GM23338 (cell line): ENCODE measurements around the gene GNG12. TPM values are rescaled to one million over a fixed set of nuclear protein-coding genes. Genes with fewer than 3 reads are reported as not detected.

ENCODE experiments used
- ATAC-seq: fragments of 200-7000 bp; cut with Tn5 transposase; 3 replicates; pipeline ENCODE4 v1.9.1; 2020
- DNase-seq: peaks from one replicate; pipeline ENCODE4 v3.0.0-alpha.2; 2015; ENCODE audit warnings: low spot score
- H2AFZ ChIP-seq: fragments of 200-600 bp; sonication (generic); 2 replicates; pipeline ENCODE4 v1.8.0; 2016; ENCODE audit warnings: antibody characterized with exemption, mild to moderate bottlenecking, moderate library complexity
- H3F3A ChIP-seq: fragments of 200-600 bp; sonication (generic); replicated peaks from 2 replicates; pipeline ENCODE4 v1.8.0; 2017; ENCODE audit warnings: antibody characterized with exemption, mixed run types, low read depth
- H3K27ac ChIP-seq: fragments of 200-600 bp; sonication (generic); 2 replicates; pipeline ENCODE4 v1.6.1; 2016; ENCODE audit warnings: low read depth
- H3K27me3 ChIP-seq: fragments of 200-600 bp; sonication (generic); 2 replicates; pipeline ENCODE4 v1.8.0; 2016; ENCODE audit warnings: mild to moderate bottlenecking, mixed run types, moderate library complexity; ENCODE audit not compliant: insufficient read depth
- H3K36me3 ChIP-seq: fragments of 200-600 bp; sonication (generic); 2 replicates; pipeline ENCODE4 v1.8.0; 2016; ENCODE audit warnings: mild to moderate bottlenecking; ENCODE audit not compliant: insufficient read depth
- H3K4me1 ChIP-seq: fragments of 200-600 bp; sonication (generic); 2 replicates; pipeline ENCODE4 v1.8.0; 2016; ENCODE audit warnings: mild to moderate bottlenecking, moderate library complexity; ENCODE audit not compliant: insufficient read depth
- H3K4me2 ChIP-seq: fragments of 200-600 bp; sonication (generic); 2 replicates; pipeline ENCODE4 v1.7.1; 2017; ENCODE audit warnings: mixed run types
- H3K4me3 ChIP-seq: fragments of 200-600 bp; sonication (generic); 2 replicates; pipeline ENCODE4 v1.6.1; 2016; ENCODE audit warnings: mixed run types
- H3K79me2 ChIP-seq: fragments of 200-600 bp; sonication (generic); replicated peaks from 2 replicates; pipeline ENCODE4 v1.8.0; 2017; ENCODE audit warnings: mild to moderate bottlenecking; ENCODE audit not compliant: insufficient read depth
- H3K9me2 ChIP-seq: fragments of 200-600 bp; sonication (generic); 2 replicates; pipeline ENCODE4 v1.8.0; 2017; ENCODE audit not compliant: insufficient read depth
- H4K20me1 ChIP-seq: fragments of 200-600 bp; sonication (generic); replicated peaks from 2 replicates; pipeline ENCODE4 v1.8.0; 2017; ENCODE audit warnings: mild to moderate bottlenecking; ENCODE audit not compliant: insufficient read depth
- H3K27ac Mint-ChIP-seq: 2 replicates; pipeline ENCODE4 v1.8.0; 2020; ENCODE audit warnings: inconsistent platforms, mild to moderate bottlenecking, moderate library complexity, mixed read lengths
- H3K27me3 Mint-ChIP-seq: 3 replicates; pipeline ENCODE4 v1.8.0; 2022; ENCODE audit warnings: low read depth, mild to moderate bottlenecking, moderate library complexity, mixed read lengths, inconsistent platforms; ENCODE audit not compliant: insufficient read depth, poor library complexity
- H3K36me3 Mint-ChIP-seq: 3 replicates; pipeline ENCODE4 v1.8.0; 2021; ENCODE audit warnings: low read depth, mild to moderate bottlenecking, inconsistent platforms, moderate library complexity, mixed read lengths
- H3K4me1 Mint-ChIP-seq: 3 replicates; pipeline ENCODE4 v1.8.0; 2020; ENCODE audit warnings: mild to moderate bottlenecking, inconsistent platforms, mixed read lengths
- H3K4me3 Mint-ChIP-seq: 3 replicates; pipeline ENCODE4 v1.8.0; 2021; ENCODE audit warnings: moderate library complexity, mild to moderate bottlenecking, inconsistent platforms, mixed read lengths
- H3K9me3 Mint-ChIP-seq: 3 replicates; pipeline ENCODE4 v1.8.0; 2020; ENCODE audit warnings: moderate library complexity, mild to moderate bottlenecking, inconsistent platforms, mixed read lengths
- CREB1 ChIP-seq: fragments of 250-450 bp; sonication (Bioruptor Pico); IDR thresholded peaks from 2 replicates; pipeline ENCODE4 v1.5.0; 2020; ENCODE audit warnings: low read depth, mild to moderate bottlenecking, moderate library complexity
- CTCF ChIP-seq, 2 experiments: fragments of 200-600 bp in 1 of 2; sonication (generic) in 1 of 2; conservative IDR thresholded peaks; 2 replicates each; pipeline versions ENCODE4 v1.5.1 to v1.6.1; 2016 to 2017; ENCODE audit warnings: antibody characterized with exemption in 2 of 2, low read depth in 2 of 2, mild to moderate bottlenecking in 2 of 2, moderate library complexity in 1 of 2
- EZH2 ChIP-seq: fragments of 200-600 bp; sonication (generic); IDR thresholded peaks from one replicate; pipeline ENCODE4 v1.8.0; 2017; ENCODE audit warnings: antibody characterized with exemption, mild to moderate bottlenecking, low read depth; ENCODE audit not compliant: unreplicated experiment
- EZH2phosphoT487 ChIP-seq: fragments of 200-600 bp; sonication (generic); IDR thresholded peaks from one replicate; pipeline ENCODE4 v1.8.1; 2018; ENCODE audit warnings: antibody characterized with exemption; ENCODE audit not compliant: unreplicated experiment
- JUNB ChIP-seq: IDR thresholded peaks from one replicate; pipeline ENCODE4 v1.6.1; 2016; ENCODE audit warnings: antibody characterized with exemption; ENCODE audit not compliant: unreplicated experiment
- NANOG ChIP-seq: IDR thresholded peaks from 2 replicates; pipeline ENCODE4 v1.6.1; 2016; ENCODE audit warnings: antibody characterized with exemption, borderline replicate concordance
- POLR2AphosphoS5 ChIP-seq: IDR thresholded peaks from 2 replicates; pipeline ENCODE4 v1.6.1; 2016; ENCODE audit warnings: antibody characterized with exemption, low read depth
- STAT1 ChIP-seq: IDR thresholded peaks from one replicate; pipeline ENCODE4 v1.6.1; 2016; ENCODE audit warnings: antibody characterized with exemption; ENCODE audit not compliant: unreplicated experiment
- ZNF114 ChIP-seq: fragments of 250-450 bp; sonication (Bioruptor Pico); IDR thresholded peaks from 2 replicates; pipeline ENCODE4 v1.5.0; 2020; ENCODE audit warnings: mild to moderate bottlenecking, moderate library complexity
- ZNF331 ChIP-seq: fragments of 250-450 bp; sonication (Bioruptor Pico); IDR thresholded peaks from 2 replicates; pipeline ENCODE4 v1.5.0; 2020; ENCODE audit warnings: low read depth, mild to moderate bottlenecking, moderate library complexity
- ZNF462 ChIP-seq: fragments of 250-450 bp; sonication (Bioruptor Pico); IDR thresholded peaks from 2 replicates; pipeline ENCODE4 v1.5.0; 2020; ENCODE audit warnings: mild to moderate bottlenecking, moderate library complexity
- polyA plus RNA-seq: library from polyadenylated mRNA; unstranded; fragments of >200 nt; fragmentation: Nextera tagmentation; extraction: Ambion mirVana; gene quantifications from 2 replicates; pipeline ENCODE4 v1.2.1, GENCODE V29; 2016
- total RNA-seq: library from RNA; depleted of rRNA; stranded (reverse); fragments of >200 nt; shearing (Covaris generic); gene quantifications from 2 replicates; pipeline ENCODE4 v1.2.3, GENCODE V29; 2014
- TF ChIP-seq, protein P1 (sequence below): IDR thresholded peaks from one replicate; pipeline ENCODE4 v1.6.1; 2018; ENCODE audit warnings: antibody characterized with exemption; ENCODE audit not compliant: unreplicated experiment
- TF ChIP-seq, protein P2 (sequence below): IDR thresholded peaks from 2 replicates; pipeline ENCODE4 v1.6.1; 2016; ENCODE audit warnings: antibody characterized with exemption

GNG12 gene
- total and polyA plus RNA-seq, 2 experiments from 2014 or later, result 13.4 to 33.0 TPM

- Mint-ChIP-seq H3K27ac (peak overlapping the region; percentile 65; the same call in 1 of the 2 replicates), H3K4me3 (no peak overlapping the region), H3K4me1 (peaks cover 54% of the 10 kb centered on the region), H3K36me3 (no peaks in the 10 kb centered on the region; the same call in 2 of the 3 replicates), H3K9me3 (no peaks in the 10 kb centered on the region), H3K27me3 (peaks cover 6% of the 10 kb centered on the region)
- Histone ChIP-seq H3K27me3 (no peaks in the 10 kb centered on the region), H3K79me2 (no peaks in the 10 kb centered on the region), H3K4me1 (peaks cover 36% of the 10 kb centered on the region), H2AFZ (no peak overlapping the region), H3K27ac (no peak overlapping the region), H4K20me1 (no peaks in the 10 kb centered on the region; the same call in 1 of the 2 replicates), H3K36me3 (no peaks in the 10 kb centered on the region), H3K4me3 (no peak overlapping the region), H3K9me2 (no peaks in the 10 kb centered on the region), H3K4me2 (no peak overlapping the region), H3F3A (no peaks in the 10 kb centered on the region)
- ATAC-seq (no peak), DNase-seq (no peak)
- TF ChIP-seq EZH2phosphoT487 (no peak), JUNB (no peak), CREB1 (CRISPR knock-in tag) (no peak), ZNF462 (no peak), ZNF331 (CRISPR knock-in tag) (no peak), EZH2 (no peak), CTCF (conservative IDR thresholded peaks at IDR 0.05; ENCODE audit: low read depth in 2 of 2) (no peak), STAT1 (no peak), POLR2AphosphoS5 (no peak), ZNF114 (CRISPR knock-in tag) (no peak), NANOG (no peak)
- TF ChIP-seq, protein P1, sequence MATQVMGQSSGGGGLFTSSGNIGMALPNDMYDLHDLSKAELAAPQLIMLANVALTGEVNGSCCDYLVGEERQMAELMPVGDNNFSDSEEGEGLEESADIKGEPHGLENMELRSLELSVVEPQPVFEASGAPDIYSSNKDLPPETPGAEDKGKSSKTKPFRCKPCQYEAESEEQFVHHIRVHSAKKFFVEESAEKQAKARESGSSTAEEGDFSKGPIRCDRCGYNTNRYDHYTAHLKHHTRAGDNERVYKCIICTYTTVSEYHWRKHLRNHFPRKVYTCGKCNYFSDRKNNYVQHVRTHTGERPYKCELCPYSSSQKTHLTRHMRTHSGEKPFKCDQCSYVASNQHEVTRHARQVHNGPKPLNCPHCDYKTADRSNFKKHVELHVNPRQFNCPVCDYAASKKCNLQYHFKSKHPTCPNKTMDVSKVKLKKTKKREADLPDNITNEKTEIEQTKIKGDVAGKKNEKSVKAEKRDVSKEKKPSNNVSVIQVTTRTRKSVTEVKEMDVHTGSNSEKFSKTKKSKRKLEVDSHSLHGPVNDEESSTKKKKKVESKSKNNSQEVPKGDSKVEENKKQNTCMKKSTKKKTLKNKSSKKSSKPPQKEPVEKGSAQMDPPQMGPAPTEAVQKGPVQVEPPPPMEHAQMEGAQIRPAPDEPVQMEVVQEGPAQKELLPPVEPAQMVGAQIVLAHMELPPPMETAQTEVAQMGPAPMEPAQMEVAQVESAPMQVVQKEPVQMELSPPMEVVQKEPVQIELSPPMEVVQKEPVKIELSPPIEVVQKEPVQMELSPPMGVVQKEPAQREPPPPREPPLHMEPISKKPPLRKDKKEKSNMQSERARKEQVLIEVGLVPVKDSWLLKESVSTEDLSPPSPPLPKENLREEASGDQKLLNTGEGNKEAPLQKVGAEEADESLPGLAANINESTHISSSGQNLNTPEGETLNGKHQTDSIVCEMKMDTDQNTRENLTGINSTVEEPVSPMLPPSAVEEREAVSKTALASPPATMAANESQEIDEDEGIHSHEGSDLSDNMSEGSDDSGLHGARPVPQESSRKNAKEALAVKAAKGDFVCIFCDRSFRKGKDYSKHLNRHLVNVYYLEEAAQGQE, result no peak
- TF ChIP-seq, protein P2, sequence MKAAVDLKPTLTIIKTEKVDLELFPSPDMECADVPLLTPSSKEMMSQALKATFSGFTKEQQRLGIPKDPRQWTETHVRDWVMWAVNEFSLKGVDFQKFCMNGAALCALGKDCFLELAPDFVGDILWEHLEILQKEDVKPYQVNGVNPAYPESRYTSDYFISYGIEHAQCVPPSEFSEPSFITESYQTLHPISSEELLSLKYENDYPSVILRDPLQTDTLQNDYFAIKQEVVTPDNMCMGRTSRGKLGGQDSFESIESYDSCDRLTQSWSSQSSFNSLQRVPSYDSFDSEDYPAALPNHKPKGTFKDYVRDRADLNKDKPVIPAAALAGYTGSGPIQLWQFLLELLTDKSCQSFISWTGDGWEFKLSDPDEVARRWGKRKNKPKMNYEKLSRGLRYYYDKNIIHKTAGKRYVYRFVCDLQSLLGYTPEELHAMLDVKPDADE, result no peak
Observed at GRCh38 chr1:67753776-67754525, 79.3 kb downstream of the GNG12 start.
